ENCODE measurements around the gene LCORL.

DNA sequence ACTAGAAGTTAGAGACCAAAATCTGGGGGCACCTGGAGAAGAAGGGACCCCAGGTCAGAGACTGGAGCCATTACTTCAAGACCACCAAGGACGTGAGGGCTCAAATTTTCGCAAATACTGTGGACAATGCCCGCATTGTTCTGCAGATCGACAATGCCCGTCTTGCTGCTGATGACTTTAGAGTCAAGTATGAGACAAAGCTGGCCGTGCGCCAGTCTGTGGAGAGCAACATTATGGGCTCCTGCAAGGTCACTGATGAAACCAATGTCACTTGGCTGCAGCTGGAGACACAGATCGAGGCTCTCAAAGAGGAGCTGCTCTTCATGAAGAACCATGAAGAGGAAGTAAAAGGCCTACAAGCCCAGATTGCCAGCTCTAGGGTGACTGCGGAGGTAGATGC, 109.5 kb downstream of the LCORL start:
- TF ChIP-seq, protein P1, sequence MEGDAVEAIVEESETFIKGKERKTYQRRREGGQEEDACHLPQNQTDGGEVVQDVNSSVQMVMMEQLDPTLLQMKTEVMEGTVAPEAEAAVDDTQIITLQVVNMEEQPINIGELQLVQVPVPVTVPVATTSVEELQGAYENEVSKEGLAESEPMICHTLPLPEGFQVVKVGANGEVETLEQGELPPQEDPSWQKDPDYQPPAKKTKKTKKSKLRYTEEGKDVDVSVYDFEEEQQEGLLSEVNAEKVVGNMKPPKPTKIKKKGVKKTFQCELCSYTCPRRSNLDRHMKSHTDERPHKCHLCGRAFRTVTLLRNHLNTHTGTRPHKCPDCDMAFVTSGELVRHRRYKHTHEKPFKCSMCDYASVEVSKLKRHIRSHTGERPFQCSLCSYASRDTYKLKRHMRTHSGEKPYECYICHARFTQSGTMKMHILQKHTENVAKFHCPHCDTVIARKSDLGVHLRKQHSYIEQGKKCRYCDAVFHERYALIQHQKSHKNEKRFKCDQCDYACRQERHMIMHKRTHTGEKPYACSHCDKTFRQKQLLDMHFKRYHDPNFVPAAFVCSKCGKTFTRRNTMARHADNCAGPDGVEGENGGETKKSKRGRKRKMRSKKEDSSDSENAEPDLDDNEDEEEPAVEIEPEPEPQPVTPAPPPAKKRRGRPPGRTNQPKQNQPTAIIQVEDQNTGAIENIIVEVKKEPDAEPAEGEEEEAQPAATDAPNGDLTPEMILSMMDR (IDR thresholded peaks at IDR 0.05): no peak
- no peak for TF ChIP-seq POLR2A (IDR thresholded peaks at IDR 0.05)

Data from thyroid gland (tissue), 4 donors.